Measurements from ENCODE around the gene KCNJ15. TPM values are rescaled to one million over a fixed set of nuclear protein-coding genes. Genes with fewer than 3 reads are reported as not detected.

The KCNJ15 gene
- polyA plus RNA-seq, 2 donors, result 4.2 to 5.6 TPM

GRCh38 chr21:38277501-38278131 is 20.8 kb downstream of the KCNJ15 start:
- peak overlapping the region; percentile 68 to 83 for H3K27ac ChIP-seq (ENCODE audit: low read depth in 2 of 2, low read length in 1 of 2)
- no peak overlapping the region for H3K4me3 ChIP-seq (ENCODE audit: low read depth in 1 of 2, low read length in 2 of 2)
- H3K4me1 ChIP-seq (ENCODE audit: control insufficient read depth in 2 of 2, insufficient read depth in 2 of 2, low read length in 1 of 2), result peaks cover 0 to 6% of the 10 kb centered on the region in 2 donors
- no peaks in the 10 kb centered on the region for H3K9me3 ChIP-seq (ENCODE audit: control insufficient read depth in 2 of 2, insufficient read depth in 1 of 2, low read depth in 1 of 2, low read length in 1 of 2)
- no peaks in the 10 kb centered on the region for H3K27me3 ChIP-seq (ENCODE audit: control insufficient read depth in 1 of 2, insufficient read depth in 2 of 2, low read length in 2 of 2)
- 27 to 45% methylated on average over 9 of the region's 9 CpGs for WGBS, 2 donors
- H3K36me3 ChIP-seq (ENCODE audit: control insufficient read depth in 2 of 2, insufficient read depth in 2 of 2, low read length in 1 of 2), result no peaks in the 10 kb centered on the region

- Histone ChIP-seq H3K4me1 (ENCODE audit: control insufficient read depth in 2 of 2, insufficient read depth in 2 of 2, low read length in 1 of 2) (peaks cover 0 to 9% of the 10 kb centered on the region in 2 donors), H3K9me3 (ENCODE audit: control insufficient read depth in 2 of 2, insufficient read depth in 1 of 2, low read depth in 1 of 2, low read length in 1 of 2) (no peaks in the 10 kb centered on the region), H3K36me3 (ENCODE audit: control insufficient read depth in 2 of 2, insufficient read depth in 2 of 2, low read length in 1 of 2) (no peaks in the 10 kb centered on the region), H3K4me3 (ENCODE audit: low read depth in 1 of 2, low read length in 2 of 2) (no peak overlapping the region), H3K27me3 (ENCODE audit: control insufficient read depth in 1 of 2, insufficient read depth in 2 of 2, low read length in 2 of 2) (no peaks in the 10 kb centered on the region), H3K27ac (ENCODE audit: low read depth in 2 of 2, low read length in 1 of 2) (no peak overlapping the region)
- 50 to 61% methylated on average over 5 of the region's 5 CpGs for WGBS, 2 donors
Observed at GRCh38 chr21:38280454-38280853, 23.7 kb downstream of the KCNJ15 start.

GRCh38 chr21:38280867-38281266 is 24.1 kb downstream of the KCNJ15 start:
- Histone ChIP-seq H3K4me3 (ENCODE audit: low read depth in 1 of 2, low read length in 2 of 2) (no peak overlapping the region), H3K27ac (ENCODE audit: low read depth in 2 of 2, low read length in 1 of 2) (no peak overlapping the region), H3K9me3 (ENCODE audit: control insufficient read depth in 2 of 2, insufficient read depth in 1 of 2, low read depth in 1 of 2, low read length in 1 of 2) (no peaks in the 10 kb centered on the region), H3K27me3 (ENCODE audit: control insufficient read depth in 1 of 2, insufficient read depth in 2 of 2, low read length in 2 of 2) (no peaks in the 10 kb centered on the region), H3K4me1 (ENCODE audit: control insufficient read depth in 2 of 2, insufficient read depth in 2 of 2, low read length in 1 of 2) (peaks cover 0 to 9% of the 10 kb centered on the region in 2 donors), H3K36me3 (ENCODE audit: control insufficient read depth in 2 of 2, insufficient read depth in 2 of 2, low read length in 1 of 2) (no peaks in the 10 kb centered on the region)
- WGBS, 2 donors, result 50 to 51% methylated on average over 6 of the region's 6 CpGs

GRCh38 chr21:38282921-38283320 is 26.1 kb downstream of the KCNJ15 start:
- 95 to 96% methylated on average over 3 of the region's 3 CpGs for WGBS, 2 donors
- Histone ChIP-seq H3K9me3 (ENCODE audit: control insufficient read depth in 2 of 2, insufficient read depth in 1 of 2, low read depth in 1 of 2, low read length in 1 of 2) (no peaks in the 10 kb centered on the region), H3K27ac (ENCODE audit: low read depth in 2 of 2, low read length in 1 of 2) (no peak overlapping the region), H3K27me3 (ENCODE audit: control insufficient read depth in 1 of 2, insufficient read depth in 2 of 2, low read length in 2 of 2) (no peaks in the 10 kb centered on the region), H3K4me3 (ENCODE audit: low read depth in 1 of 2, low read length in 2 of 2) (no peak overlapping the region), H3K4me1 (ENCODE audit: control insufficient read depth in 2 of 2, insufficient read depth in 2 of 2, low read length in 1 of 2) (peaks cover 0 to 8% of the 10 kb centered on the region in 2 donors), H3K36me3 (ENCODE audit: control insufficient read depth in 2 of 2, insufficient read depth in 2 of 2, low read length in 1 of 2) (no peaks in the 10 kb centered on the region)

GRCh38 chr21:38284216-38284615 is 27.4 kb downstream of the KCNJ15 start:
- H3K4me1 ChIP-seq (ENCODE audit: control insufficient read depth in 2 of 2, insufficient read depth in 2 of 2, low read length in 1 of 2), result peaks cover 0 to 6% of the 10 kb centered on the region in 2 donors
- peak overlapping the region in 1 of 2 donors; percentile 3 for H3K27ac ChIP-seq (ENCODE audit: low read depth in 2 of 2, low read length in 1 of 2)
- 93 to 95% methylated on average over 6 of the region's 6 CpGs for WGBS, 2 donors

GRCh38 chr21:38286739-38287471 is 30.1 kb downstream of the KCNJ15 start:
- H3K4me1 ChIP-seq (ENCODE audit: control insufficient read depth in 2 of 2, insufficient read depth in 2 of 2, low read length in 1 of 2), result peaks cover 0 to 7% of the 10 kb centered on the region in 2 donors
- no peak overlapping the region for H3K4me3 ChIP-seq (ENCODE audit: low read depth in 1 of 2, low read length in 2 of 2)
- H3K9me3 ChIP-seq (ENCODE audit: control insufficient read depth in 2 of 2, insufficient read depth in 1 of 2, low read depth in 1 of 2, low read length in 1 of 2), result no peaks in the 10 kb centered on the region
- no peaks in the 10 kb centered on the region for H3K36me3 ChIP-seq (ENCODE audit: control insufficient read depth in 2 of 2, insufficient read depth in 2 of 2, low read length in 1 of 2)
- H3K27me3 ChIP-seq (ENCODE audit: control insufficient read depth in 1 of 2, insufficient read depth in 2 of 2, low read length in 2 of 2), result no peaks in the 10 kb centered on the region
- no peak overlapping the region for H3K27ac ChIP-seq (ENCODE audit: low read depth in 2 of 2, low read length in 1 of 2)
- whole genome bisulfite sequencing, 2 donors, result 61 to 68% methylated on average over 3 of the region's 3 CpGs

More at GRCh38 chr21:38284216-38284615, 27.4 kb downstream of the KCNJ15 start:
- no peak overlapping the region for H3K4me3 ChIP-seq (ENCODE audit: low read depth in 1 of 2, low read length in 2 of 2)
- no peaks in the 10 kb centered on the region for H3K36me3 ChIP-seq (ENCODE audit: control insufficient read depth in 2 of 2, insufficient read depth in 2 of 2, low read length in 1 of 2)
- H3K27me3 ChIP-seq (ENCODE audit: control insufficient read depth in 1 of 2, insufficient read depth in 2 of 2, low read length in 2 of 2), result no peaks in the 10 kb centered on the region
- no peaks in the 10 kb centered on the region for H3K9me3 ChIP-seq (ENCODE audit: control insufficient read depth in 2 of 2, insufficient read depth in 1 of 2, low read depth in 1 of 2, low read length in 1 of 2)

- Histone ChIP-seq H3K9me3 (ENCODE audit: control insufficient read depth in 2 of 2, insufficient read depth in 1 of 2, low read depth in 1 of 2, low read length in 1 of 2) (no peaks in the 10 kb centered on the region), H3K27ac (ENCODE audit: low read depth in 2 of 2, low read length in 1 of 2) (no peak overlapping the region), H3K4me1 (ENCODE audit: control insufficient read depth in 2 of 2, insufficient read depth in 2 of 2, low read length in 1 of 2) (peaks cover 0 to 7% of the 10 kb centered on the region in 2 donors), H3K4me3 (ENCODE audit: low read depth in 1 of 2, low read length in 2 of 2) (no peak overlapping the region), H3K27me3 (ENCODE audit: control insufficient read depth in 1 of 2, insufficient read depth in 2 of 2, low read length in 2 of 2) (no peaks in the 10 kb centered on the region), H3K36me3 (ENCODE audit: control insufficient read depth in 2 of 2, insufficient read depth in 2 of 2, low read length in 1 of 2) (no peaks in the 10 kb centered on the region)
- WGBS, 2 donors, result 84% methylated on average over 1 of the region's 1 CpG
Observed at GRCh38 chr21:38287476-38287875, 30.7 kb downstream of the KCNJ15 start.

GRCh38 chr21:38289705-38290485 is 33.1 kb downstream of the KCNJ15 start:
- H3K4me1 ChIP-seq (ENCODE audit: control insufficient read depth in 2 of 2, insufficient read depth in 2 of 2, low read length in 1 of 2), result peaks cover 0 to 9% of the 10 kb centered on the region in 2 donors
- H3K27me3 ChIP-seq (ENCODE audit: control insufficient read depth in 1 of 2, insufficient read depth in 2 of 2, low read length in 2 of 2), result no peaks in the 10 kb centered on the region
- no peak overlapping the region for H3K4me3 ChIP-seq (ENCODE audit: low read depth in 1 of 2, low read length in 2 of 2)
- H3K36me3 ChIP-seq (ENCODE audit: control insufficient read depth in 2 of 2, insufficient read depth in 2 of 2, low read length in 1 of 2), result no peaks in the 10 kb centered on the region
- peak overlapping the region; percentile 45 to 72 for H3K27ac ChIP-seq (ENCODE audit: low read depth in 2 of 2, low read length in 1 of 2)
- 46 to 62% methylated on average over 14 of the region's 14 CpGs for WGBS, 2 donors
- no peaks in the 10 kb centered on the region for H3K9me3 ChIP-seq (ENCODE audit: control insufficient read depth in 2 of 2, insufficient read depth in 1 of 2, low read depth in 1 of 2, low read length in 1 of 2)

- WGBS, 2 donors, result 37 to 41% methylated on average over 3 of the region's 3 CpGs
- Histone ChIP-seq H3K4me1 (ENCODE audit: control insufficient read depth in 2 of 2, insufficient read depth in 2 of 2, low read length in 1 of 2) (peaks cover 0 to 9% of the 10 kb centered on the region in 2 donors), H3K4me3 (ENCODE audit: low read depth in 1 of 2, low read length in 2 of 2) (no peak overlapping the region), H3K27me3 (ENCODE audit: control insufficient read depth in 1 of 2, insufficient read depth in 2 of 2, low read length in 2 of 2) (no peaks in the 10 kb centered on the region), H3K27ac (ENCODE audit: low read depth in 2 of 2, low read length in 1 of 2) (peak overlapping the region in 1 of 2 donors; percentile 49), H3K36me3 (ENCODE audit: control insufficient read depth in 2 of 2, insufficient read depth in 2 of 2, low read length in 1 of 2) (no peaks in the 10 kb centered on the region), H3K9me3 (ENCODE audit: control insufficient read depth in 2 of 2, insufficient read depth in 1 of 2, low read depth in 1 of 2, low read length in 1 of 2) (no peaks in the 10 kb centered on the region)
Observed at GRCh38 chr21:38290809-38291208, 34.0 kb downstream of the KCNJ15 start.

Measured in esophagus (tissue), 2 donors.